ENCODE results near the gene USP5. TPM values are rescaled to one million over a fixed set of nuclear protein-coding genes. Genes with fewer than 3 reads are reported as not detected.

The USP5 gene
- total and polyA plus RNA-seq, 2 of the 8 experiments (the other 6 are each of a cell fraction or from before 2014, with no cell fraction given) = 66.5 to 148 TPM

GRCh38 chr12:6860942-6861341 lies 9.0 kb downstream of the USP5 start:
- H3K14ac ChIP-seq (ENCODE audit: insufficient read length) = no peak overlapping the region
- H3K18ac ChIP-seq (ENCODE audit: extremely low read depth, low read length) = no peak overlapping the region
- no peaks in the 10 kb centered on the region for H3K23me2 ChIP-seq (ENCODE audit: low read depth, low read length)
- no peak overlapping the region for H2BK15ac ChIP-seq (ENCODE audit: low read length)
- CTCF ChIA-PET (ENCODE audit: partially characterized antibody) = interaction anchor here (0.6 to 4.5 kb wide), 8 partner anchors 10 to 108 kb away, joined by 3 to 27 read pairs (median 4); partner anchors contain the start of genes GNB3, MLF2 and SPSB2
- no peak overlapping the region for H3K27ac ChIP-seq (ENCODE audit: low read depth, low read length)
- POLR2A ChIA-PET (ENCODE audit: partially characterized antibody) = interaction anchor here (0.7 to 18.9 kb wide), 5 partner anchors 8 to 323 kb away, joined by 3 to 588 read pairs (median 7); partner anchors contain the start of genes C12orf57, CDCA3, GNB3 and RNU7-1
- H2BK20ac ChIP-seq (ENCODE audit: low read length) = no peak overlapping the region
- no peak overlapping the region for H4K91ac ChIP-seq (replicated peaks; ENCODE audit: insufficient read length, low read length)
- no peak overlapping the region for H4K8ac ChIP-seq (ENCODE audit: extremely low read depth, insufficient read depth, low read length)
- 94% methylated on average over 7 of the region's 7 CpGs; no CpG with 5 or more reads in 1 of the 2 experiments for WGBS, 2 experiments (ENCODE audit: extremely low coverage in 1 of 2, insufficient coverage in 1 of 2, insufficient read length in 1 of 2, insufficient replicate concordance in 2 of 2, low coverage in 1 of 2, low lambda C conversion rate in 2 of 2, missing lambda C conversion rate in 1 of 2)
- H3K4me2 ChIP-seq (ENCODE audit: insufficient read depth in 1 of 2, low read depth in 2 of 2, low read length in 2 of 2) = no peak overlapping the region
- no peaks in the 10 kb centered on the region for H3K79me2 ChIP-seq (ENCODE audit: control insufficient read depth in 1 of 2, insufficient read depth in 2 of 2, low read length in 2 of 2)
- peaks cover 28 to 79% (median 69%) of the 10 kb centered on the region in 4 experiments for H3K36me3 ChIP-seq (ENCODE audit: control insufficient read depth in 2 of 4, insufficient read depth in 4 of 4, low read length in 3 of 4)
- no peak overlapping the region for H2BK5ac ChIP-seq (ENCODE audit: low read depth, low read length)
- H3K9me3 ChIP-seq (ENCODE audit: insufficient read depth in 2 of 2, low read depth in 1 of 2, low read length in 1 of 2) = no peaks in the 10 kb centered on the region
- H4K5ac ChIP-seq (ENCODE audit: insufficient read length, low read depth, low read length) = no peak overlapping the region
- TF ChIP-seq TEAD4 (IDR thresholded peaks at IDR 0.05; ENCODE audit: low read depth, low read length) = no peak
- TF ChIP-seq SP1 (IDR thresholded peaks at IDR 0.05; ENCODE audit: low read depth, low read length) = no peak
- TF ChIP-seq RFX5 (IDR thresholded peaks at IDR 0.05; ENCODE audit: borderline replicate concordance, low read depth, low read length) = no peak
- TF ChIP-seq RBBP5 (IDR thresholded peaks at IDR 0.05; ENCODE audit: borderline replicate concordance, low read depth, low read length) = no peak
- no peak overlapping the region for H3K56ac ChIP-seq (replicated peaks; ENCODE audit: insufficient read length, low read depth, low read length)
- no peak overlapping the region for H2AK5ac ChIP-seq (ENCODE audit: low read depth, low read length)
- H3K9ac ChIP-seq (replicated peaks in 1 of 4; ENCODE audit: extremely low read depth in 1 of 4, low read depth in 3 of 4, low read length in 3 of 4) = no peak overlapping the region
- H3K79me1 ChIP-seq (ENCODE audit: low read depth, low read length) = no peaks in the 10 kb centered on the region; the same call in 1 of the 2 replicates
- DNase-seq (ENCODE audit: low read depth in 1 of 2, low spot score in 2 of 2) = no peak
- no peak overlapping the region for H3K23ac ChIP-seq (ENCODE audit: insufficient read length)
- H3K4ac ChIP-seq (replicated peaks; ENCODE audit: insufficient read length, low read depth, low read length) = no peak overlapping the region
- no peak overlapping the region for H2BK12ac ChIP-seq (ENCODE audit: low read depth, low read length)
- peaks cover 0 to 6% (median 2%) of the 10 kb centered on the region in 4 experiments; a peak in 4 of 7 replicates for H3K4me1 ChIP-seq (replicated peaks in 1 of 4; ENCODE audit: control insufficient read depth in 3 of 4, insufficient read depth in 4 of 4, low read length in 3 of 4)
- H3K4me3 ChIP-seq (ENCODE audit: extremely low read depth in 1 of 4, insufficient read depth in 2 of 4, low read depth in 3 of 4, low read length in 4 of 4) = no peak overlapping the region
- FAIRE-seq = no peak
- peaks cover 0 to 2% of the 10 kb centered on the region in 2 experiments for H4K20me1 ChIP-seq (replicated peaks in 1 of 2; ENCODE audit: control insufficient read depth in 1 of 2, insufficient read depth in 2 of 2, low read length in 2 of 2)
- no peak overlapping the region for H2AFZ ChIP-seq (ENCODE audit: low read length)
- no peaks in the 10 kb centered on the region for H3K27me3 ChIP-seq (replicated peaks in 1 of 4; ENCODE audit: control insufficient read depth in 3 of 4, extremely low read depth in 1 of 4, insufficient read depth in 3 of 4, low read length in 3 of 4)
- no peak overlapping the region for H2BK120ac ChIP-seq (replicated peaks; ENCODE audit: low read depth, low read length)

Measured in H1 (cell line).